Activated CD8-positive, alpha-beta memory T cell treated with anti-CD3 and anti-CD28 coated beads for 48 hours (primary cell): ENCODE data around the gene LYSMD2.
"Not testable (repeated sequence)": the region's sequence is repeated elsewhere in the genome, so short reads cannot be mapped to it uniquely, and the experiment has no call there.

ENCODE experiments used
- DNase-seq, 3 experiments: peaks; one replicate each; pipeline ENCODE4 v3.0.0-alpha.2; 2020; ENCODE audit warnings: low read depth in 2 of 3, low spot score in 2 of 3

The LYSMD2 gene

GRCh38 chr15:51737522-51738305 lies at the start of gene LYSMD2:
TSS of gene LYSMD2 (minus strand) at chr15:51737655. CDS start at chr15:51737622, 33 bp downstream.
- peak in 2 of 3 experiments; percentile 45 to 47 for DNase-seq

- DNase-seq: not testable (repeated sequence)
These were observed 49.7 kb upstream of the LYSMD2 start for GRCh38 chr15:51787130-51787529.

- DNase-seq: no peak
These were observed 46.5 kb upstream of the LYSMD2 start for GRCh38 chr15:51783967-51784366.

- DNase-seq: no peak
These were observed 45.0 kb upstream of the LYSMD2 start for GRCh38 chr15:51782357-51782896.

- DNase-seq: no peak
These were observed 44.1 kb upstream of the LYSMD2 start for GRCh38 chr15:51781506-51781905.

GRCh38 chr15:51780636-51781035 lies 43.2 kb upstream of the LYSMD2 start:
- no peak for DNase-seq

GRCh38 chr15:51776952-51777569 lies 39.6 kb upstream of the LYSMD2 start:
- DNase-seq: no peak

GRCh38 chr15:51775967-51776816 lies 38.7 kb upstream of the LYSMD2 start:
- no peak for DNase-seq

- DNase-seq: no peak
These were observed 37.5 kb upstream of the LYSMD2 start for GRCh38 chr15:51774916-51775315.

GRCh38 chr15:51771773-51772172 lies 34.3 kb upstream of the LYSMD2 start:
- DNase-seq: no peak

- no peak for DNase-seq
These were observed 33.4 kb upstream of the LYSMD2 start for GRCh38 chr15:51770902-51771301.

- no peak for DNase-seq
These were observed 30.6 kb upstream of the LYSMD2 start for GRCh38 chr15:51768018-51768417.

GRCh38 chr15:51766341-51766740 lies 28.9 kb upstream of the LYSMD2 start:
- DNase-seq: no peak

- no peak for DNase-seq
These were observed 28.3 kb upstream of the LYSMD2 start for GRCh38 chr15:51765751-51766150.

- DNase-seq: no peak
These were observed 23.4 kb upstream of the LYSMD2 start for GRCh38 chr15:51760805-51761204.

- DNase-seq: no peak
These were observed 22.2 kb upstream of the LYSMD2 start for GRCh38 chr15:51759557-51760070.

GRCh38 chr15:51758645-51759044 lies 21.2 kb upstream of the LYSMD2 start:
- no peak for DNase-seq

- DNase-seq: no peak
These were observed 20.0 kb upstream of the LYSMD2 start for GRCh38 chr15:51757450-51757849.

GRCh38 chr15:51756482-51756881 lies 19.0 kb upstream of the LYSMD2 start:
- DNase-seq: no peak

- no peak for DNase-seq
These were observed 18.3 kb upstream of the LYSMD2 start for GRCh38 chr15:51755790-51756189.

GRCh38 chr15:51754267-51754666 lies 16.8 kb upstream of the LYSMD2 start:
- no peak for DNase-seq
